ENCODE measurements around the gene PYY.

The PYY gene

DNA sequence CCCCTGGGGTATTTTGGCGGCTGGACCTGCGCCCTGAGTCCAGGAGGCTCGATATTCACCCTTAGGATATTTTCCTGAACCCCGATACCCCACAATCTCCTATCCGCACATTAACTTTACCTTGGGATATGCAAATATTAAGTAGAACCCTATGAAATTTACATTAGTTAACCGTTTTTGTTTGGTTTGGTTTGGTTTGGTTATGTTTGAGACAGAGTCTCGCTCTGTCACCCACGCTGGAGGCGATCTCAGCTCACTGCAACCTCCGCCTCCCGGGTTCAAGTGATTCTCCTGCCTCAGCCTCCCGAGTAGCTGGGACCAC lies 41.4 kb upstream of the PYY start:
- TF ChIP-seq ZFX (IDR thresholded peaks at IDR 0.05): no peak
- TF ChIP-seq, protein P1, sequence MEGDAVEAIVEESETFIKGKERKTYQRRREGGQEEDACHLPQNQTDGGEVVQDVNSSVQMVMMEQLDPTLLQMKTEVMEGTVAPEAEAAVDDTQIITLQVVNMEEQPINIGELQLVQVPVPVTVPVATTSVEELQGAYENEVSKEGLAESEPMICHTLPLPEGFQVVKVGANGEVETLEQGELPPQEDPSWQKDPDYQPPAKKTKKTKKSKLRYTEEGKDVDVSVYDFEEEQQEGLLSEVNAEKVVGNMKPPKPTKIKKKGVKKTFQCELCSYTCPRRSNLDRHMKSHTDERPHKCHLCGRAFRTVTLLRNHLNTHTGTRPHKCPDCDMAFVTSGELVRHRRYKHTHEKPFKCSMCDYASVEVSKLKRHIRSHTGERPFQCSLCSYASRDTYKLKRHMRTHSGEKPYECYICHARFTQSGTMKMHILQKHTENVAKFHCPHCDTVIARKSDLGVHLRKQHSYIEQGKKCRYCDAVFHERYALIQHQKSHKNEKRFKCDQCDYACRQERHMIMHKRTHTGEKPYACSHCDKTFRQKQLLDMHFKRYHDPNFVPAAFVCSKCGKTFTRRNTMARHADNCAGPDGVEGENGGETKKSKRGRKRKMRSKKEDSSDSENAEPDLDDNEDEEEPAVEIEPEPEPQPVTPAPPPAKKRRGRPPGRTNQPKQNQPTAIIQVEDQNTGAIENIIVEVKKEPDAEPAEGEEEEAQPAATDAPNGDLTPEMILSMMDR (conservative IDR thresholded peaks at IDR 0.05): peak; percentile 49; the same call in 1 of the 2 replicates
- H3K27ac ChIP-seq: no peak overlapping the region; the same call in 1 of the 2 replicates

DNA sequence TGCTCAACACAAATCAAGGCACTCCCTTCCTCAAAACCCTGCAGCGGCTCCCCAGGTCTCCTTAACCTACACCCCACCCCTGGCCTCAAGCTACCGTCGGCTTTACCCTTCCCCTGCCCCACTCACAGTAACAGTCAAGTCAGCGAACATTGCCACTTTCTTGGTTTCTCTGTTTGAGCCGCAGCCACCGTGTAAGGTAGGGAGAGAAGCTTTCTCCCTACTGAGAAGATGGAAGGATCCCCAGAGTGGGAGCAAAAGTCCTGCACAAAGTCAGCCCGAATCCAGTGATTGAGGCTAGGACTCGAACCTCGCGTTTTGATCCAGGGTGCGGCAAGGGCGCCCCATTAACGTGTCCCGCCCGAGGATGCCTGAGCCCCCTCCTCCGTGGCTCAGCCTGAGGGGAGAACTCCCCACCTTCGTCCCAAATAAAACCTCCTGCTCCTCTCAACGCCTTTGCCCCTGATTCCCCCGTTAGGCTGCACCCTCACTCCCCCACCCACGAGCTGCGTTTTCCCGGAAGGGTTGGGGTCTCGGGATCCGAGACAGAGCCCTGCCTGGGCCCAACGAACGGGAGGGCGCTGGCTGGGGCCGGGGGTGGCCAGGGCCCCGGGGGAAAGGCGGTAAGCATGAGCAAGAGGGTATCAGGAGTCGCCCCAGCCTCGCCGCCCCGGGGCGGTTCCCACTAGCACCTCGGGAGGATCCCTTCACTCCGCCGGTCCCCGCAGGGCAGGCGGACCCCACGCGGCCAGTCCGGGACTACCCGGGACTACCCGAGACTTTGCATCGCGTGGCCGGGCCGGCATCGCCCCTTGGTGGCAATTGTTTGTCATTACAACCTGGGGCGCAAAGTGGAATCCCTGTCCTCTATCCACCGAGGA lies 40.8 kb upstream of the PYY start:
- peak overlapping the region; percentile 9; the same call in 1 of the 2 replicates for H3K27ac ChIP-seq
- no peak for TF ChIP-seq ZFX (IDR thresholded peaks at IDR 0.05)
- TF ChIP-seq, protein P1 (conservative IDR thresholded peaks at IDR 0.05): peak; percentile 83

DNA sequence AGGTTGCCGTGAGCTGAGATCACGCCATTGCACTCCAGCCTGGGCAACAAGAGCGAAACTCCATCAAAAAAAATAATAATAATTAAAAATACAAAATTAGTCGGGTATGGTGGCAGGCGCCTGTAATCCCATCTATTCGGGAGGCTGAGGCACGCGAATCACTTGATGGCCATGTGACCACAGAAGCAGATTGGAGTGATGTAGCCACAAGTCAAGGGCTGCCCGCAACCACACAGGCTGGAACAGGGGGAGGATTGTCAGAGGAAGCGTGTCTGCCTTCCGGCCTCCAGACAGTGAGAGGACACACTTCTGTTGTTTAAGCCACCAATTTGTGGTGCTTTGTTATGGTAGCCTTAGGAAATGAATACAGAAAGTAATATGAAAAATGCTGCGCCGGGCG lies 38.9 kb upstream of the PYY start:
- TF ChIP-seq, protein P1 (conservative IDR thresholded peaks at IDR 0.05): no peak
- no peak for TF ChIP-seq ZFX (IDR thresholded peaks at IDR 0.05)
- no peak overlapping the region for H3K27ac ChIP-seq

DNA sequence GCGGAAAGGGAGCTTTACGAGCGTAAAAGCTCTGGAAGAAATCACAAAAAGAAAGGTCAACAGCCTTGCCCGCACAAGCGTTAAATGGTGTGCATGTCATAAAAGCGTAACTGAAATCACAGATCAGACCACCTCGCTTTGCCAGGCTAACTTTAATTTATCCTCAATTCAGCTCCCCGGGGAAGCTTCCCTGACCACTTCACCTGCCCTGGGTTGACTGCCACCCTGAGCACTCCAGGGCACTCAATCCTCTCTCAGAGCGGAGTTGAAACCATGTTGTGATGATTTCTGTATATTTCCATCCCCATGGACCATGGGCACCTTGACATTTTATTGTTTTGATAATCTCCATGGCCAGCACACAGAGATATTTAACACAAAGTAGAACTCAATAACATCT lies 34.6 kb upstream of the PYY start:
- TF ChIP-seq, protein P1 (conservative IDR thresholded peaks at IDR 0.05): no peak
- no peak for TF ChIP-seq ZFX (IDR thresholded peaks at IDR 0.05)
- no peak overlapping the region for H3K27ac ChIP-seq

DNA sequence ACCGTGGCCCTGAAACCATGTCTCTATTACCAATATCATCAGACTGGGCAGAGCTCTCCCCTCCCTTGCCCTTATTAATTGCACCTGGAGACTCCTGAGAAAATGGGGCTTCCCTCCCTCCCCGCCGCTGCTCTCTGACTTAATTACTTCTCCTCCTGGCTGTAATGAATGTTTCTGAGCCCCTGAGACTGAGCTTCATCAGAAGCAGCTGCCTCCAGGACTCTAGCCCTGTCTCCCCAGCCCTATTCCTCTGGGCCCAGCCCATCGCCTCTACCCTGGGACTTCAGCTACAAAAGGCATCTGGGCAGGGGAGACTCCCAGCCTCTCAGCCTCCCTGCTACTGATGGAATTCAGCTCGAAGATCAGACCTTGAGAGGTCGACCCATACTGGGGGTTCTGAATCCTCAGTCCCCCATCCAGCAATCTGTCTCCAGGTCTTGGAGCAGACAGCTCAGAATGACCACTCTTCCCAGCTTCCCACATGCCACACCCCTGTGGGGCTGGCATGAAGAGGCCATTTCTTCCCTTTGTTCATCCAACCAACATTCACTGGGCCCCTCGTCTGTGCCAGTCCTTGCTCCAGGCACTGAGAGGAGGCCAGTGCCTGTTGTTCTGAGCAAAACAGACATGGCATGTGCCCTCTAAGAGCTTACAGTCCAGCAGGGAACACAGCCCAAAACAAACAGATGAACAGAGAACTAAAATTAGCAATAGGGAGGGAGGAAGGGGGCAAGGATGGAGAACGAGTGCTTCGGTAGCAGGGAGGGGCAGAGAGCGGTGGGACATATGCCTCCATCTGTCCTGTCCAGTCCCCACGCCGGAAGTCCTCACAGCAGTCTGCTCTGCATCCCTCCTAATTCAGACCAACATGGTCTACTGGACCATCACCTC lies 33.6 kb upstream of the PYY start:
- no peak for TF ChIP-seq ZFX (IDR thresholded peaks at IDR 0.05)
- TF ChIP-seq, protein P1 (conservative IDR thresholded peaks at IDR 0.05): no peak

DNA sequence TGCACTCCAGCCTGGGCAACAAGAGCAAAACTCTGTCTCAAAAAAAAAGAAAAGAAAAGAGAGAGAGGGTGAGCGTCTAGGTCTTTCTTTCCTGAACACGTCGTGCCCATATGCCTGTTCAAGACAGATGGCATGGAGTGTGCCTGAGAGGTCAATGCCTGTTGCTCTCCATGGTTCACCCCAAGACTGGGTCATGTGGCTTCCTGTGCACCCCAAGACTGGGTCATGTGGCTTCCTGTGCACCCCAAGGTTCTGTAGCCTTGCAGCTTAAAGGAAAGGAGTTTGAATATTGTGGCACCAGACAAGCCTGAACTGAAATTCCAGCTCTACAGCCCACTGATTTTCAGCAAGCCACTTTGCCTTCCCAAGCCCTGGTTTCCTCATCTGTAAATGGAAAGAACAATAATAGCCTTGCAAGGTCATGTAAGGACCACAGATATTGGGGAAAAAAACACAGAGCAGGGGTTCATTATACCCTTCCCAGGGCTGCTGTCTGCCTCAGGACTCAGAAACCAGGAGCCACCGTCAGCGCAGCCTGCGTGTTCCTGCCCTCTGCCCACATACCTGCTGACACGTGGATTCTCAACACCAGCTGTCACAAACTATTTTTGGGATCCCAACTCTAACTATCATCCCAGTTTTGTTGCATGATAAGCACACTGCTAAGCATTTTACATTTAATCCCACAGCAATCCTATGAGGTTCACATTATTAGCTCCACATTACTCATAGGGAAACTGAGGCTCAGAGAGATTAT lies 32.7 kb upstream of the PYY start:
- TF ChIP-seq, protein P1 (conservative IDR thresholded peaks at IDR 0.05): no peak
- no peak overlapping the region for H3K27ac ChIP-seq

More for the DNA sequence above, 33.6 kb upstream of the PYY start:
- no peak overlapping the region for H3K27ac ChIP-seq
